ENCODE measurements around the gene KCNS3. TPM values are rescaled to one million over a fixed set of nuclear protein-coding genes. Genes with fewer than 3 reads are reported as not detected.

KCNS3 gene
- total RNA-seq, 1 experiment from 2014 or later, result 98.4 TPM

- Histone ChIP-seq H3K36me3 (no peaks in the 10 kb centered on the region), H3K4me3 (no peak overlapping the region), H3K4me1 (peaks cover 15% of the 10 kb centered on the region), H3K9me3 (replicated peaks) (no peaks in the 10 kb centered on the region), H3K27me3 (no peaks in the 10 kb centered on the region), H3K27ac (no peak overlapping the region)
- no peak for DNase-seq
Observed at GRCh38 chr2:17975401-17975800, 96.9 kb downstream of the KCNS3 start.

- Histone ChIP-seq H3K4me3 (no peak overlapping the region), H3K36me3 (no peaks in the 10 kb centered on the region)
Observed at GRCh38 chr2:17976871-17977746, 98.6 kb downstream of the KCNS3 start.

GRCh38 chr2:17979707-17980106 lies 101.2 kb downstream of the KCNS3 start:
- no peak for DNase-seq
- Histone ChIP-seq H3K9me3 (replicated peaks) (peaks cover 3% of the 10 kb centered on the region; the same call in 1 of the 2 replicates), H3K27me3 (no peaks in the 10 kb centered on the region), H3K27ac (no peak overlapping the region), H3K36me3 (no peaks in the 10 kb centered on the region), H3K4me3 (no peak overlapping the region), H3K4me1 (peaks cover 15% of the 10 kb centered on the region)

More at GRCh38 chr2:17976871-17977746, 98.6 kb downstream of the KCNS3 start:
- no peaks in the 10 kb centered on the region for H3K27me3 ChIP-seq
- peak; percentile 57 to 60 for DNase-seq
- no peak overlapping the region; the same call in 1 of the 2 replicates for H3K27ac ChIP-seq
- peaks cover 15% of the 10 kb centered on the region for H3K4me1 ChIP-seq
- H3K9me3 ChIP-seq (replicated peaks), result no peaks in the 10 kb centered on the region

GRCh38 chr2:17981936-17982335 lies 103.5 kb downstream of the KCNS3 start:
- Histone ChIP-seq H3K27ac (no peak overlapping the region), H3K4me3 (no peak overlapping the region), H3K9me3 (replicated peaks) (peaks cover 3% of the 10 kb centered on the region; the same call in 1 of the 2 replicates), H3K36me3 (no peaks in the 10 kb centered on the region), H3K4me1 (peaks cover 9% of the 10 kb centered on the region), H3K27me3 (no peaks in the 10 kb centered on the region)
- DNase-seq, result no peak

Other genes starting within 250 kb of the KCNS3 start
- gene SMC6, start 124.9 kb upstream of the KCNS3 start, total RNA-seq (2014; rRNA removed; shearing (Covaris generic)), result 55.2 and 75.7 TPM in 2 replicates
- 46.8 and 63.1 TPM in 2 replicates for gene GEN1, start 124.5 kb upstream of the KCNS3 start, total RNA-seq (2014; rRNA removed; shearing (Covaris generic))
- gene MSGN1, start 62.2 kb upstream of the KCNS3 start, total RNA-seq (2014; rRNA removed; shearing (Covaris generic)), result not detected in 2 replicates

All from SJCRH30 (cell line).